ENCODE results near the gene QPCTL. TPM values are rescaled to one million over a fixed set of nuclear protein-coding genes. Genes with fewer than 3 reads are reported as not detected.
A peak's percentile ranks its signal among the peaks of the same experiment; 100 is the strongest.

Gene QPCTL
- total and polyA plus RNA-seq, 9 of the 15 experiments (the other 6 are each of a cell fraction or from before 2014, with no cell fraction given), result 0.99 to 31.3 (median 12.7) TPM

- TF ChIP-seq NFIC (IDR thresholded peaks at IDR 0.05), result no peak
- no peak for TF ChIP-seq TAF15 (IDR thresholded peaks at IDR 0.05; ENCODE audit: low read depth, low read length)
- TF ChIP-seq BCOR (IDR thresholded peaks at IDR 0.05), result 0 out of 2 replicates have a peak, but pooled peaks have one; percentile 11
- no peak for TF ChIP-seq SAFB2 (IDR thresholded peaks at IDR 0.05; ENCODE audit: borderline replicate concordance, low read depth, low read length, severe bottlenecking)
- TF ChIP-seq POLR2AphosphoS2 (IDR thresholded peaks at IDR 0.05; ENCODE audit: low read length), result peak; percentile 95
- no peak for TF ChIP-seq TRIM25 (IDR thresholded peaks at IDR 0.05; ENCODE audit: borderline replicate concordance)
- TF ChIP-seq BRD4 (IDR thresholded peaks at IDR 0.05), result no peak
- peak; percentile 20 for TF ChIP-seq KDM5B (IDR thresholded peaks at IDR 0.05; ENCODE audit: insufficient replicate concordance, low read depth, low read length)
- TF ChIP-seq BRCA1 (IDR thresholded peaks at IDR 0.05), result no peak
- TF ChIP-seq BRCA1 (CRISPR knock-in tag; IDR thresholded peaks at IDR 0.05), result no peak
- no peak for TF ChIP-seq TRIM28 (IDR thresholded peaks at IDR 0.05)
- no peak for TF ChIP-seq ZC3H11A (IDR thresholded peaks at IDR 0.05; ENCODE audit: low read depth, low read length)
- no peak for TF ChIP-seq ZNF146 (CRISPR knock-in tag; IDR thresholded peaks at IDR 0.05; ENCODE audit: unreplicated experiment)
- TF ChIP-seq STAT5B (CRISPR knock-in tag; IDR thresholded peaks at IDR 0.05), result no peak
- peak; percentile 95 for TF ChIP-seq ZNF584 (CRISPR knock-in tag; IDR thresholded peaks at IDR 0.05; ENCODE audit: low read depth)
- TF ChIP-seq SRSF7 (optimal IDR thresholded peaks at IDR 0.05; ENCODE audit: low read depth, low read length), result no peak
- TF ChIP-seq ARID3B (CRISPR knock-in tag; IDR thresholded peaks at IDR 0.05; ENCODE audit: borderline replicate concordance), result no peak
- TF ChIP-seq THAP12 (CRISPR knock-in tag; IDR thresholded peaks at IDR 0.05), result no peak
- TF ChIP-seq RAD21 (CRISPR knock-in tag; conservative IDR thresholded peaks at IDR 0.05 in 1 of 2, IDR thresholded peaks at IDR 0.05 in 1 of 2), result no peak
- peak; percentile 77 for TF ChIP-seq CXXC5 (CRISPR knock-in tag; IDR thresholded peaks at IDR 0.05)
- TF ChIP-seq SRSF1 (IDR thresholded peaks at IDR 0.05; ENCODE audit: low read depth, low read length), result no peak
- TF ChIP-seq IRF2 (CRISPR knock-in tag; IDR thresholded peaks at IDR 0.05), result no peak
- TF ChIP-seq ZNF165 (CRISPR knock-in tag; IDR thresholded peaks at IDR 0.05; ENCODE audit: borderline replicate concordance), result no peak
These were observed 24.9 kb downstream of the QPCTL start (continued) for GRCh38 chr19:45717131-45717982.

Data from K562 (cell line).